Activated T-cell treated with anti-CD3 and anti-CD28 coated beads, Interleukin-2, amount 50 U/mL, for 48 hours (primary cell): ENCODE results near the gene NAV2.

Experiments
- DNase-seq, 2 experiments: peaks; one replicate each; pipeline ENCODE4 v3.0.0-alpha.2; 2020

Gene NAV2

DNA sequence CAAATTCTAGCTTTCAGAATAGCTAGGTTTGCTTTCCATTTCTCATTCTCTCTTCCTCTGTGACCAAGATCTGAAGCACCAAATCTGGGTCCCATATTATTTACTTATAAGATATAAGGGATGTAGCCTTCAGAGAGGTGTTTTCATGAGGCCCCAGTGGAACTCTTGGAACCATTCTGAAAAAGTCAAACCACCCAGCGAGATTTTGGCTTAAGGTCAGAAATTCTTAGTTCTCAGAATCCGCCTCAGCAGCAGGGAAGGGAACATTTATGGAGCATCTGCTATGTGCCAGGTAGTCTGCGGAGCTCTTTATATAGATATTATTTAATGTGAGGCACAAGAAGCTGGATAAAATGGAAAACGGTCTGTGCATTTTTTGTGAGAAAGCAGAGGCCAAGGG is 6.3 kb downstream of the NAV2 start:
- no peak for DNase-seq

GRCh38 chr11:19719960-19720359 is 7.3 kb downstream of the NAV2 start:
- DNase-seq: no peak

DNA sequence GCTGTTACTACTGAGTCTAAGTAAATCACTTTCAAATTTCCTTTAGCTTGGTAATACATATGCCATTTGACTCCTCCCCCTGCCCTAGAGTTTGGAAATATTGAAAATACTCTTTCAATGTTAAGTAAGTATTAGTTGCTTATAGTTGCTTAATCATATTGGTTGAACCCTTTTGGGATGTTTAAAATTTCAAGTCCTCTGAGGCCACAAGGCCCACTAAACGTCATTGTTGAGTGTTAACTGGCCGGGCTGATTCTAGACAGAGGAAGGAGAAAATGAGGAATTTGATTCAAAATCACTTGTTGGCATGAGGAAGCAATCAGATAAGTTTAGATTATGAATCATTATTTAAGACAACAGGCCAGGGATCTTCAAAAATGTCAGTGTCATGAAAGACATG is 8.5 kb downstream of the NAV2 start:
- no peak for DNase-seq

GRCh38 chr11:19722702-19723101 is 10.1 kb downstream of the NAV2 start:
- no peak for DNase-seq

DNA sequence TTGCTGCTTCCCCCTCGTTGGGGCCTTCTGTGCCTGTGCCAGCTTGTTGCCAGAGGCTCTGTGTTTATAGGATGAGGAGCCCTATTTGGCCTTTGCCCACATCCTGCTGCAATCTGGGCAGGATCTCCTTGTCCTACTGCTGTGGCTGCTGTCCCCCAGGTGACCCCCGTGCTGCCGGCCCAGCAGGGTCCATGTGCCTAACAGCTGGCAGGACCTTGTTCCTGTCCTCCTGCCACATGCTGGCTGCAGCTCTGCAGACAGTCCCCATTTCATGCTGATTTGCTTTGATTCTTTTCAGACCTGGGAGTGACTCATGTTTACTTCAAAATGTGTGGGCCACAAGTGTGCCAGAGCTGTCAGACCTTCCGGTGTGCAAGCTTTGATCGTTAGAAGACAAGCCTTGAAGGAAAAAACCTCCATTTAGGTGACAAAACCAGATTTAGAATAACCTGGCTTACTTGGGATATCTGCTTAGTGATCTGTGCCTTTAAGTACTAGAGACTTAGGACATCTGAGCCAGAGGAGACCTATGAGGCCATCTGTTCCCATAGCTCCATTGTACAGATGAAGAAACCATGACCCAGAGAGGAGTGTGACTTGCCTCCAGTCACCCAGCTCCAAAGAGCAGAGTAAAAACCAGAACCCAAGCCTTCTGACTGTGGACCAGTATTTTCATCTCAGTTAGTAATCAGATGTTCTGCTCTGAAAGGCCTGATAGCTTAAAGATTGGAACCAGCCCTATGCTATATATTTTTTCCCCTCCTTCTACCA is 11.1 kb downstream of the NAV2 start:
- peak; percentile 53 to 55 for DNase-seq

DNA sequence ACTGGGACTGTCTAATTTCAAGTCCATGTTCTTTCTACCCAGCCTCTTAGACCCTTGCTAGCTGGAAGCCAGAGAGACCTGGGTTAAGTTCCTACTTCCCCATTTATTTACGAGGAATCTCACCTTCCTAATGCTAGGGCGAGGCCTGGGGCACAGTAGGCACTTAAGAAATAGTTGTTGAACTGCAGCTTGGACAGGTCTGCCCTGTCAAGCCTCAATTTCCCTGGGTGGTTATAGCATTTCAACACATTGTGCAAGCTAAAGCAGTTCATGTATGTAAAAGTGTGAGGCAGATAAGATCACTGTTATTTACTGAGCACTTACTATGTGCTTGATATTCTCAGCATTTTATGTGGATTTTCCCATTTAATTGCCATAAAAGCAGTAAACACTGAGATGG is 12.1 kb downstream of the NAV2 start:
- no peak for DNase-seq

GRCh38 chr11:19725379-19726079 is 12.9 kb downstream of the NAV2 start:
- DNase-seq: no peak

DNA sequence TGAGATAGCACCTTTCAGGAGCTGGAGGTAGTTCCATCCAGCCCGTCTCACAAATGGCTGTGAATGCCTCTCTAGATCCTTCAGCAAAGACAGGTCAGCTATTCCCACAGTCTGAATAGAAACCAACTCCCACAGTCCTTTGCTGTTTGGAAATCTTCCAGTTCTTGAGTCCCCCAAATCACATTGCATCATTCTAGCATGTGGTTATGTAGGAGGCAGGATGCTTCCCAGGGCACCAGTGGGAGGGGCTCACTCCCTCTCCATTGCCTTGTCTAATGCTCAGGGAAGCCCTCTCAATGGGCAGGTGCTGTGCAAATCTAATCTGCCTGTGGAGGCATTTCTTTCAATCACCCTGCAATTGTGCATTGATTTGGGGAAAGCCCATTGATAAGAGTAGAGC is 14.6 kb downstream of the NAV2 start:
- DNase-seq: no peak

DNA sequence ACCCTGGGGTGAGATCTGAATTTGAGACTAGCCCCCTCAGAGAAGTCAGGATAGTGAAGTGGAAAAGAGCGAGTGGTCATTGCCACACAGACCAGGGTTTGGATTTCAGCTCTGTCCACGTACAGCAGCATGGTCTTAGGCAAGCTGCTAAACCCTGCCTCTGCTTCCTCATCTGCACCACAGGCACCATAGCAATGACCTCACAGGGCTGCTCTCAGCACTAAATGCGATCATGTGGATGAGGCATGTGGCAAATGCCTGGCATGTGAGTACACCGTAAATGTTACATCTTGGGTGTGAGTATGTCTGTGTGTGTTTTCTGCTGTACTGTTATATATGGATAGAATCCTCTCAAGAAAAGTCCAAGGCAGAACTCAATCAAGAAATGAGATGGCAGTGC is 15.8 kb downstream of the NAV2 start:
- DNase-seq: no peak

- DNase-seq: no peak
Observed at GRCh38 chr11:19729141-19729540, 16.5 kb downstream of the NAV2 start.

GRCh38 chr11:19730373-19730772 is 17.7 kb downstream of the NAV2 start:
- no peak for DNase-seq

DNA sequence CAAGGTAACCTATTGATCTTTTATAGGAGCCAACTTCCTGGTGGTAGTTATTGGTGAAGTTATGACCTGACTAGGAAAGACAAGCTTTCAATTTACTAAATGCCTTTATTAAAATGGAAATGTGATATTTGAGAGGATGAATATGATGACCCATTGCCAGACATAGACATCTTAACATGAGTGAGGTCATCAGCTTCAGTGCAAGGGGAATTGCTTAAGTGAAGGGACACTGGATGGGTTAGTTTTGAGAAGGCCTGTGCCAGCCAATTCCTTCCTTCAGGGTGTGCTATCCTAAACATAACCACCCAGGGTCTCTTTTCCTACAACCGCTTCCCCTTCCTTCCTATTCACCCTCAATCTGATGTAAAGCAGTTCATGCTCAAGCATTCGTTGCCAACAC is 21.5 kb downstream of the NAV2 start:
- DNase-seq: no peak

GRCh38 chr11:19735157-19735908 is 22.7 kb downstream of the NAV2 start:
- DNase-seq: no peak

- no peak for DNase-seq
Observed at GRCh38 chr11:19735909-19736498, 23.4 kb downstream of the NAV2 start.

- no peak for DNase-seq
Observed at GRCh38 chr11:19736831-19737230, 24.2 kb downstream of the NAV2 start.

DNA sequence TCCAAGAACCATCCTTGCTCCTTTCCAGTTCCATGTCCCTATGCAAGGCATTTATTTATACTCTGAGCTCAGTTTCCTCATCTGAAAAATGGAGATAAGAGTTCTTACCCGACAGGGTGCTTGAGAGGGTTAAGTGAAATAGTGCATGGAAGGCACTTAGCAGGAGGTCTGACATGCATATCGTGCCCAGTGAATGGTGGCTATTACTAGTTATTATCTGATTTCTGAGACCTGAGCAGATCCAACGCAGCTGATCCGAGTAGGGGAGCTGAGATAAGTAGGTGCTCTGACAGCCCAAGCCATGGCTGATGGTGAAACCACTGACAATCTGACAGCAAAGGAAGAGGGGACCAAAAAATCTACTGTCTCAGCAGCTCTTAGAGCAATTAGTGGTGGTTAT is 24.9 kb downstream of the NAV2 start:
- no peak for DNase-seq

DNA sequence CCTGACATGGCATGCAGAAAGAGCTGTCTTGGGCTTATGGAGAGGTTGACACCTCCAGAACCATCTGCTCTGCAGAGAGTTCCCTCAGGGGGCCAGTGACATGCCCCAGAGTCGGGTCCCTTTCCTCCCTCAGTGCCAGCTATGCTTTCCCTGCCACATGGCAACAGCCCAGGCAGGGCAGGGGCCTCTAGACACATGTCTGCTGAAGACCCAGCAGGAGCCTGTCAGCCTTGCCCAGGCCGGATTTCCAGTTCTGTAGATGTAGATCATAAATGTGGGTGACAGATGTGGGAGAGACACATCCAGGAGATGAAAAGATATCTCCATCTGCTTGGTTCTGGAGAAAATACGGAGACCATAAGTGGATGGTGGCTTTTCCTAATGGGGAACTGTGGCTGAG is 25.5 kb downstream of the NAV2 start:
- DNase-seq: no peak

GRCh38 chr11:19739872-19740271 is 27.2 kb downstream of the NAV2 start:
- DNase-seq: no peak

DNA sequence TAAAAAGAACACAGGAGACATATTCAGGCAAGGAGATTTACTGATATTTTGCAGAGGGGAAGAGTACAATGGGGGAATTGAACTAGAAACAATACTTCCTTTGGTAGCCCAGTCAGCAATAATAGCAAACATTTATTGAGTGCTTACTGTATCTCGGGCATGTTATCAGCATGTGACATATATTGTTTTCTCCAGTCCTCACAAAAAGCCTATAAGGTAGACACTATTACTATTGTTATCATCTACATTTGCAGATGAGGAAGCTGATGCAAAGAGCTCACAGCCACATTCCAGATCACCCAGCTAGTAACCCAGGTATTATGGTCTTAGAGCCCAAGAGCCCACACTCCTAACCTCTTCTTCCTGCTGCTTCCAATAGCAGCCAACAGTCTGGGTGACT is 27.9 kb downstream of the NAV2 start:
- DNase-seq: no peak

GRCh38 chr11:19742588-19743292 is 30.1 kb downstream of the NAV2 start:
- peak; percentile 79 to 80 for DNase-seq

DNA sequence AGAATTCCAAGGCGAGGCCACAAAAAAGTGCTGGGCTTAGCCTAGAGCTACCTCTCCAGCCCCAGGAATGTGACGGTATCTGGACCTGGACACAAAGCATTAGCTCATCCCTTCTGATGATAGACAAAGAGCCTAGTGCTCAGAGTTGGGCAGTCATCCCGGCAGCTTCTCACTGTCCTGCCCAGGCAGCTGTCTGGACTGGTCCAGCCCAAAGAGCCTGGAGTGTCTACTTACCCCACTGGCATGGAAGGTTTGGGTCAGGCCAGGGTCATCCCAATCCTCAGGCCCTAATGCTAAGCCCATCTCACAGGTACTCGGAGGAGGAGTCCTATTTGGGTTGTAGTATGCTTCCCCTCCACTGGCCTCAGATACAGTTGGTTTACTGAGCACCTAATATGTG is 31.0 kb downstream of the NAV2 start:
- DNase-seq: no peak

DNA sequence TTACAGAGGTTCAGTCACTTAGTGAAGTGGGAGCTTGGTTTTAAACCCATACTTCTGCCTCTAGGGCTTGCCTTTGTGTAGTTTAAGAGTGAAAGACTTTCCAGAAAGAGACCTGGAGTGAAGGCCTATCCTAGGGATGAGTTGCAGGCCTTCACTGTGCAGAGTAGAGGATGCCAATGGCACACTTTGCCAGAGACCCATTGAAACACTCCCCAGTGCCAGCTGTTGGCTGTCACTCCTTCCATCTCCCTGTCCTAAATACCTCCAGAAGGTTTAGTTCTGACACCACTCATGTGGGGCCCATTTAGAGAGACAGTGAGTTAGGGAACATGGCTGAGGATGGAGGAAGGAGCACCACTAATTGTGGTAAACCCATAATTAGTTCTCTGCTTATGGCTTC is 31.5 kb downstream of the NAV2 start:
- DNase-seq: no peak

GRCh38 chr11:19746086-19746485 is 33.4 kb downstream of the NAV2 start:
- no peak for DNase-seq
